Stimulated activated CD4-positive, alpha-beta T cell treated with anti-CD3 and anti-CD28 coated beads, Interleukin-4, amount 100 ng/mL, for 4 hours (primary cell): Measurements from ENCODE around the gene CFAP65.
A peak's percentile ranks its signal among the peaks of the same experiment; 100 is the strongest.

Experiments used
- DNase-seq, 2 experiments: peaks; one replicate each; pipeline ENCODE4 v3.0.0-alpha.2; 2020

Gene CFAP65

GRCh38 chr2:218961651-218962570 lies 79.4 kb downstream of the CFAP65 start:
- no peak for DNase-seq

- DNase-seq = no peak
These were observed 80.1 kb downstream of the CFAP65 start for GRCh38 chr2:218961229-218961628.

- DNase-seq = no peak
These were observed 80.8 kb downstream of the CFAP65 start for GRCh38 chr2:218960309-218961165.

- no peak for DNase-seq
These were observed 81.5 kb downstream of the CFAP65 start for GRCh38 chr2:218959761-218960308.

- peak; percentile 51 to 60 for DNase-seq
These were observed 82.1 kb downstream of the CFAP65 start, which contains the start of gene CDK5R2 for GRCh38 chr2:218959141-218959731. Gene CDK5R2 (plus strand): TSS chr2:218959666. CDS start chr2:218959821, 155 bp downstream.

GRCh38 chr2:218958276-218958675 lies 83.0 kb downstream of the CFAP65 start:
- no peak for DNase-seq

- no peak for DNase-seq
These were observed 83.6 kb downstream of the CFAP65 start for GRCh38 chr2:218957671-218958070.

GRCh38 chr2:218956039-218956438 lies 85.3 kb downstream of the CFAP65 start:
- no peak for DNase-seq

- DNase-seq = no peak
These were observed 86.6 kb downstream of the CFAP65 start for GRCh38 chr2:218954541-218955300.

GRCh38 chr2:218953366-218953954 lies 87.9 kb downstream of the CFAP65 start:
- DNase-seq = no peak
